ENCODE measurements around the gene HOXA4. TPM values are rescaled to one million over a fixed set of nuclear protein-coding genes. Genes with fewer than 3 reads are reported as not detected.

Gene HOXA4
- polyA plus RNA-seq, 3 donors: 0.48 TPM; not detected in 2

DNA sequence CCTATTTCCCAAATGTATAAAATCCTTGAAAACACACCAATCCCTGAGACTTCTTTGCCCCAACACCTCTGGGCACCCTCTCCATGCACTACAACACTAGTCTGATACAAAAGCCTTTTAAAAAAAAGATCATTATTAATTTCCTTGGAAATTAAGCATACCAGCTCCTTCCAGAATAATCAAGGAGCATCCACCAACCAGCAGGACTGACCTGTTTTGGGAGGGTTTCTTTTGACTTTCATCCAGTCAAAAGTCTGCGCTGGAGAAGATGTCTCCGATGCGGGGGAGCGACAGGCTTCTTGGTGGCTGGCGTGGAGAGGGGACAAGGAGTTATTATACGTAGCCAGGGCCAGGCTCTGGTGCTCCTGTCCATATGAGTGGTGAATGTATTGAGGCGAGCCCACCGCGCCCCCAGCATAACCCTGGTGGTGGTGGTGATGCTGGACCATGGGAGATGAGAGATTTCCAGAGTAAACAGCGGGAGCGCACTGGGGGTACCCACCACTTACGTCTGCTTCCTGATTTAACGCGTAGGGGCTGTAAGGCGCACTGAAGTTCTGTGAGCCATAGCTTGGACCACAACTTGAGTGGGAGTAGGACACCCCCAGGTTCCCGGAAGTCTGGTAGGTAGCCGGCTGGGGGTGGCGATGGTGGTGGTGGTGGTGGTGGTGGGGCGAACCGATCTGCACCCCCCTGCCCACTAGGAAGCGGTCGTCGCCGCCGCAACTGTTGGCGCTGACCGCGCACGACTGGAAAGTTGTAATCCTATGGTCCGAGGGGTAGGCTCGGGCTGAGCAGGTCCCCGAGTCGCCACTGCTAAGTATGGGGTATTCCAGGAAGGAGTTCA is 35.3 kb downstream of the HOXA4 start:
- TF ChIP-seq, protein P1, sequence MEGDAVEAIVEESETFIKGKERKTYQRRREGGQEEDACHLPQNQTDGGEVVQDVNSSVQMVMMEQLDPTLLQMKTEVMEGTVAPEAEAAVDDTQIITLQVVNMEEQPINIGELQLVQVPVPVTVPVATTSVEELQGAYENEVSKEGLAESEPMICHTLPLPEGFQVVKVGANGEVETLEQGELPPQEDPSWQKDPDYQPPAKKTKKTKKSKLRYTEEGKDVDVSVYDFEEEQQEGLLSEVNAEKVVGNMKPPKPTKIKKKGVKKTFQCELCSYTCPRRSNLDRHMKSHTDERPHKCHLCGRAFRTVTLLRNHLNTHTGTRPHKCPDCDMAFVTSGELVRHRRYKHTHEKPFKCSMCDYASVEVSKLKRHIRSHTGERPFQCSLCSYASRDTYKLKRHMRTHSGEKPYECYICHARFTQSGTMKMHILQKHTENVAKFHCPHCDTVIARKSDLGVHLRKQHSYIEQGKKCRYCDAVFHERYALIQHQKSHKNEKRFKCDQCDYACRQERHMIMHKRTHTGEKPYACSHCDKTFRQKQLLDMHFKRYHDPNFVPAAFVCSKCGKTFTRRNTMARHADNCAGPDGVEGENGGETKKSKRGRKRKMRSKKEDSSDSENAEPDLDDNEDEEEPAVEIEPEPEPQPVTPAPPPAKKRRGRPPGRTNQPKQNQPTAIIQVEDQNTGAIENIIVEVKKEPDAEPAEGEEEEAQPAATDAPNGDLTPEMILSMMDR (IDR thresholded peaks at IDR 0.05): no peak
- Histone ChIP-seq H3K4me1 (ENCODE audit: control insufficient read depth in 1 of 2, insufficient read depth in 2 of 2, low read length in 2 of 2) (peaks cover 39 to 42% of the 10 kb centered on the region in 2 donors), H3K27ac (ENCODE audit: low read depth in 1 of 2, low read length in 2 of 2) (peak overlapping the region in 1 of 2 donors; percentile 28), H3K36me3 (replicated peaks in 1 of 2; ENCODE audit: control insufficient read depth in 1 of 2, insufficient read depth in 2 of 2, low read length in 2 of 2) (peaks cover 7 to 18% of the 10 kb centered on the region in 2 donors), H3K4me2 (replicated peaks; ENCODE audit: extremely low read depth, low read length, poor library complexity, severe bottlenecking) (peak overlapping the region; percentile 92), H3K9me3 (replicated peaks in 1 of 2; ENCODE audit: control insufficient read depth in 1 of 2, insufficient read depth in 1 of 2, low read length in 2 of 2) (peaks cover 0 to 11% of the 10 kb centered on the region in 2 donors), H2AFZ (ENCODE audit: insufficient read depth, low read depth, low read length, poor library complexity, severe bottlenecking) (peak overlapping the region; percentile 70), H3K27me3 (ENCODE audit: control insufficient read depth in 2 of 2, insufficient read depth in 2 of 2, low read length in 2 of 2) (peaks cover 62 to 83% of the 10 kb centered on the region in 2 donors), H3K4me3 (replicated peaks in 1 of 3; ENCODE audit: low read depth in 2 of 3, low read length in 3 of 3) (peak overlapping the region; percentile 31 to 90 (median 40)), H3K9ac (ENCODE audit: insufficient read depth, low read length, poor library complexity, severe bottlenecking) (no peak overlapping the region), H4K20me1 (ENCODE audit: insufficient read depth, low read length) (peaks cover 33% of the 10 kb centered on the region), H3K79me2 (ENCODE audit: insufficient read depth, low read length) (peaks cover 31% of the 10 kb centered on the region)
- Mint-ChIP-seq H3K27me3 (ENCODE audit: low read depth in 3 of 3) (peaks cover 74 to 88% (median 77%) of the 10 kb centered on the region in 3 donors), H3K27ac (peak overlapping the region; percentile 69 to 95 (median 82)), H3K9me3 (peaks cover 0 to 42% (median 15%) of the 10 kb centered on the region in 7 donors), H3K36me3 (peaks cover 36 to 49% of the 10 kb centered on the region in 2 donors), H3K4me3 (peak overlapping the region; percentile 89 to 95), H3K4me1 (peaks cover 49% of the 10 kb centered on the region)
- WGBS (ENCODE audit: insufficient coverage): 5% methylated on average over 29 of the region's 33 CpGs
- intact Hi-C loops (cut with micrococcal nuclease): loop anchor here (2.0 to 10.0 kb wide), 4 partner anchors 60 to 234 kb away; partner anchors contain the start of genes HOXA7 (in 1 of the 2) and SKAP2 (in 1 of the 2)
- no peak for DNase-seq

- WGBS (ENCODE audit: insufficient coverage): 35% methylated on average over 21 of the region's 29 CpGs
- Histone ChIP-seq H4K20me1 (ENCODE audit: insufficient read depth, low read length) (peaks cover 25% of the 10 kb centered on the region), H3K27me3 (ENCODE audit: control insufficient read depth in 2 of 2, insufficient read depth in 2 of 2, low read length in 2 of 2) (peaks cover 70 to 83% of the 10 kb centered on the region in 2 donors), H3K4me1 (ENCODE audit: control insufficient read depth in 1 of 2, insufficient read depth in 2 of 2, low read length in 2 of 2) (peaks cover 39 to 42% of the 10 kb centered on the region in 2 donors), H3K36me3 (replicated peaks in 1 of 2; ENCODE audit: control insufficient read depth in 1 of 2, insufficient read depth in 2 of 2, low read length in 2 of 2) (peaks cover 5 to 10% of the 10 kb centered on the region in 2 donors), H3K79me2 (ENCODE audit: insufficient read depth, low read length) (peaks cover 31% of the 10 kb centered on the region), H2AFZ (ENCODE audit: insufficient read depth, low read depth, low read length, poor library complexity, severe bottlenecking) (no peak overlapping the region), H3K4me2 (replicated peaks; ENCODE audit: extremely low read depth, low read length, poor library complexity, severe bottlenecking) (peak overlapping the region; percentile 92), H3K4me3 (replicated peaks in 1 of 3; ENCODE audit: low read depth in 2 of 3, low read length in 3 of 3) (peak overlapping the region in 1 of 3 experiments; percentile 90), H3K9ac (ENCODE audit: insufficient read depth, low read length, poor library complexity, severe bottlenecking) (no peak overlapping the region), H3K9me3 (replicated peaks in 1 of 2; ENCODE audit: control insufficient read depth in 1 of 2, insufficient read depth in 1 of 2, low read length in 2 of 2) (peaks cover 0 to 10% of the 10 kb centered on the region in 2 donors), H3K27ac (ENCODE audit: low read depth in 1 of 2, low read length in 2 of 2) (no peak overlapping the region)
- H3K36me3 Mint-ChIP-seq: peaks cover 28 to 41% of the 10 kb centered on the region in 2 donors
- no peak for DNase-seq
- peaks cover 0 to 43% (median 15%) of the 10 kb centered on the region in 7 donors for H3K9me3 Mint-ChIP-seq
- H3K4me3 Mint-ChIP-seq: peak overlapping the region; percentile 89 to 95
- TF ChIP-seq, protein P1 (IDR thresholded peaks at IDR 0.05): no peak
- peaks cover 77 to 88% (median 79%) of the 10 kb centered on the region in 3 donors for H3K27me3 Mint-ChIP-seq (ENCODE audit: low read depth in 3 of 3)
- peaks cover 48% of the 10 kb centered on the region for H3K4me1 Mint-ChIP-seq
- H3K27ac Mint-ChIP-seq: peak overlapping the region in 1 of 7 donors; percentile 45
- intact Hi-C loops (cut with micrococcal nuclease): loop anchor here (2.0 to 10.0 kb wide), 4 partner anchors 60 to 234 kb away; partner anchors contain the start of genes HOXA7 (in 1 of the 2) and SKAP2 (in 1 of the 2)
Observed at GRCh38 chr7:27094304-27095049, 36.1 kb downstream of the HOXA4 start.
